Measurements from ENCODE around the gene GLUL.
A peak's percentile ranks its signal among the peaks of the same experiment; 100 is the strongest.
"Not testable (repeated sequence)": the region's sequence is repeated elsewhere in the genome, so short reads cannot be mapped to it uniquely, and the experiment has no call there.

GLUL gene

GRCh38 chr1:182394055-182394775, 2.6 kb upstream of the GLUL start:
- no peak for DNase-seq (ENCODE audit: low spot score)

GRCh38 chr1:182392050-182393028, 749 bp upstream of the GLUL start:
- DNase-seq (ENCODE audit: low spot score): peak; percentile 44

- DNase-seq (ENCODE audit: low spot score): no peak
Observed at GRCh38 chr1:182391028-182391361, 595 bp downstream of the GLUL start.

GRCh38 chr1:182389619-182390047, 2.0 kb downstream of the GLUL start:
- DNase-seq (ENCODE audit: low spot score): no peak

GRCh38 chr1:182388392-182389134, 3.0 kb downstream of the GLUL start:
- no peak for DNase-seq (ENCODE audit: low spot score)

- no peak for DNase-seq (ENCODE audit: low spot score)
Observed at GRCh38 chr1:182387566-182387965, 4.0 kb downstream of the GLUL start.

GRCh38 chr1:182386980-182387379, 4.6 kb downstream of the GLUL start:
- no peak for DNase-seq (ENCODE audit: low spot score)

- DNase-seq (ENCODE audit: low spot score): no peak
Observed at GRCh38 chr1:182385885-182386853, 5.4 kb downstream of the GLUL start.

GRCh38 chr1:182384387-182384960, 7.1 kb downstream of the GLUL start:
- DNase-seq (ENCODE audit: low spot score): no peak

- no peak for DNase-seq (ENCODE audit: low spot score)
Observed at GRCh38 chr1:182383934-182384333, 7.7 kb downstream of the GLUL start.

- no peak for DNase-seq (ENCODE audit: low spot score)
Observed at GRCh38 chr1:182383037-182383661, 8.4 kb downstream of the GLUL start.

- no peak for DNase-seq (ENCODE audit: low spot score)
Observed at GRCh38 chr1:182381962-182382819, 9.4 kb downstream of the GLUL start.

- DNase-seq (ENCODE audit: low spot score): no peak
Observed at GRCh38 chr1:182380199-182380598, 11.4 kb downstream of the GLUL start.

- not testable (repeated sequence) for DNase-seq (ENCODE audit: low spot score)
Observed at GRCh38 chr1:182379781-182380180, 11.8 kb downstream of the GLUL start.

- no peak for DNase-seq (ENCODE audit: low spot score)
Observed at GRCh38 chr1:182376936-182377574, 14.5 kb downstream of the GLUL start.

GRCh38 chr1:182374101-182374834, 17.3 kb downstream of the GLUL start:
- no peak for DNase-seq (ENCODE audit: low spot score)

GRCh38 chr1:182370532-182370931, 21.1 kb downstream of the GLUL start:
- DNase-seq (ENCODE audit: low spot score): no peak

- no peak for DNase-seq (ENCODE audit: low spot score)
Observed at GRCh38 chr1:182368903-182369302, 22.7 kb downstream of the GLUL start.
